Endothelial cell of umbilical vein (primary cell): Measurements from ENCODE around the gene P3H2.

Experiments
- EZH2 ChIP-seq: IDR thresholded peaks from 2 replicates; pipeline ENCODE4 v1.6.1; 2012; ENCODE audit warnings: borderline replicate concordance, low read depth, mild to moderate bottlenecking, moderate library complexity, low read length, inconsistent platforms; ENCODE audit not compliant: severe bottlenecking
- FOS ChIP-seq: IDR thresholded peaks from 2 replicates; pipeline ENCODE4 v1.6.1; 2011; ENCODE audit warnings: mild to moderate bottlenecking, low read length, moderate library complexity, borderline replicate concordance; ENCODE audit not compliant: insufficient read depth
- JUN ChIP-seq: IDR thresholded peaks from 2 replicates; pipeline ENCODE4 v1.6.1; 2011; ENCODE audit warnings: borderline replicate concordance, low read depth; ENCODE audit not compliant: insufficient read length, insufficient read depth
- MYC ChIP-seq: IDR thresholded peaks from one replicate; pipeline ENCODE4 v1.6.1; 2011; ENCODE audit warnings: mild to moderate bottlenecking, low read depth, low read length
- POLR2A ChIP-seq: IDR thresholded peaks from 2 replicates; pipeline ENCODE4 v1.6.1; 2012; ENCODE audit warnings: low read depth, mild to moderate bottlenecking, control low read depth, low read length
- POLR2AphosphoS5 ChIP-seq: IDR thresholded peaks from 2 replicates; pipeline ENCODE4 v1.6.1; 2012; ENCODE audit warnings: low read depth, mild to moderate bottlenecking, control low read depth, low read length, moderate library complexity; ENCODE audit not compliant: insufficient read depth
- TF ChIP-seq, protein P1 (sequence below), 2 donors: IDR thresholded peaks; 1 replicate in 1 of 2; 2 replicates in 1 of 2; pipeline ENCODE4 v1.5.1; 2011; ENCODE audit warnings: low read length in 2 of 2, mild to moderate bottlenecking in 2 of 2, moderate library complexity in 2 of 2, control low read depth in 1 of 2, inconsistent platforms in 1 of 2, low read depth in 1 of 2; ENCODE audit not compliant: insufficient read depth in 1 of 2; ENCODE audit errors: extremely low read depth in 1 of 2

- TF ChIP-seq POLR2AphosphoS5 (no peak), POLR2A (no peak), MYC (no peak), JUN (no peak), FOS (no peak), EZH2 (no peak)
- TF ChIP-seq, protein P1, sequence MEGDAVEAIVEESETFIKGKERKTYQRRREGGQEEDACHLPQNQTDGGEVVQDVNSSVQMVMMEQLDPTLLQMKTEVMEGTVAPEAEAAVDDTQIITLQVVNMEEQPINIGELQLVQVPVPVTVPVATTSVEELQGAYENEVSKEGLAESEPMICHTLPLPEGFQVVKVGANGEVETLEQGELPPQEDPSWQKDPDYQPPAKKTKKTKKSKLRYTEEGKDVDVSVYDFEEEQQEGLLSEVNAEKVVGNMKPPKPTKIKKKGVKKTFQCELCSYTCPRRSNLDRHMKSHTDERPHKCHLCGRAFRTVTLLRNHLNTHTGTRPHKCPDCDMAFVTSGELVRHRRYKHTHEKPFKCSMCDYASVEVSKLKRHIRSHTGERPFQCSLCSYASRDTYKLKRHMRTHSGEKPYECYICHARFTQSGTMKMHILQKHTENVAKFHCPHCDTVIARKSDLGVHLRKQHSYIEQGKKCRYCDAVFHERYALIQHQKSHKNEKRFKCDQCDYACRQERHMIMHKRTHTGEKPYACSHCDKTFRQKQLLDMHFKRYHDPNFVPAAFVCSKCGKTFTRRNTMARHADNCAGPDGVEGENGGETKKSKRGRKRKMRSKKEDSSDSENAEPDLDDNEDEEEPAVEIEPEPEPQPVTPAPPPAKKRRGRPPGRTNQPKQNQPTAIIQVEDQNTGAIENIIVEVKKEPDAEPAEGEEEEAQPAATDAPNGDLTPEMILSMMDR (IDR thresholded peaks at IDR 0.05; ENCODE audit: extremely low read depth in 1 of 2, insufficient read depth in 1 of 2, low read depth in 1 of 2, low read length in 2 of 2), result no peak
Measured at GRCh38 chr3:190132371-190132770, 11.7 kb upstream of the P3H2 start.
